ENCODE data around the gene ZNF426.

The ZNF426 gene

GRCh38 chr19:9494096-9494495 is 44.3 kb downstream of the ZNF426 start:
- no peak for DNase-seq

- DNase-seq = no peak
These were observed 51.4 kb downstream of the ZNF426 start for GRCh38 chr19:9487016-9487415.

DNA sequence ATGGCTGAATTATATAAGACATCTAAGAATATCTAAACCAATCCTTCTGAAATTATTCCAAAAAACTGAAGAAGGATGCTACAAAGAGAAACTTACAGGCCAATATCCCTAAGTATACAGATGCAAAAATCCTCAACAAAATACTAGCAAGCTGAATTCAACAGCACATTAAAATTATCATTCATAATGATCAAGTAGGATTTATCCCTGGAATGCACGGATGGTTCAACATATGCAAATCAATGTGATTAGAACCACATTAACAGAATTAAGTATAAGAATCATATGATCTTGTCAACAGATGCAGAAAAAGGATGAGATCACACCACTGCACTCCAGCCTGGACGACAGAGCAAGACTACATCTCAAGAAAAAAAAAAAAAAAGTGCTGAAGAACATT is 53.3 kb downstream of the ZNF426 start:
- no peak for DNase-seq

DNA sequence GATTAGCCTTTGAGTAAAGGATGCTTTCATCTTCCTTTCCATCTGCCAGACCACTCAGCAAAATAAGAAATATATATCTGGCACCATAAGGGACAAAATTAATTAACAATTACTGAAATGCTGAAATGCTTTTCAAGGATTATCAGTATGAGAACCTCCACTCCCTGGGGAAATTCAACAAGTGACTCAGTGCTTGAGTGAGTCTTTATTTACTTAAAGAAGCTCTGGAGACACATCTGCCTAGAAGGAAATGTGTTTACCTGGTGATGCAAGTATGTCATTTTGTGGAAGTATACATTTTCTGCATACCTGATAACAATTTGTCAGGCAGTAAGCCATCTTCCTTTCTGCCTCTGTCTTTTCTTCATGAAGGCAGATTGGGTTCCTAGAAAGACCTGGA is 63.5 kb downstream of the ZNF426 start:
- no peak for DNase-seq

All from NCI-H1930 (cell line).